Subcutaneous abdominal adipose tissue (tissue), 5 donors: ENCODE data around the gene CDKN1C.

Experiments used
- H3K27ac ChIP-seq: one replicate; pipeline ENCODE4 v1.7.0; 2013; ENCODE audit warnings: low read depth, mild to moderate bottlenecking, inconsistent platforms, low read length, moderate library complexity
- H3K27me3 ChIP-seq, 5 donors: one replicate each; pipeline ENCODE4 v1.7.0; 2013; ENCODE audit warnings: low read length in 5 of 5, inconsistent platforms in 1 of 5; ENCODE audit not compliant: control insufficient read depth in 5 of 5, insufficient read depth in 4 of 5
- H3K36me3 ChIP-seq, 5 donors: one replicate each; pipeline ENCODE4 v1.7.0; 2013; ENCODE audit warnings: low read length in 5 of 5; ENCODE audit not compliant: control insufficient read depth in 5 of 5, insufficient read depth in 5 of 5
- H3K4me1 ChIP-seq, 5 donors: one replicate each; pipeline ENCODE4 v1.7.0; 2013; ENCODE audit warnings: low read length in 5 of 5, mild to moderate bottlenecking in 3 of 5, moderate library complexity in 1 of 5; ENCODE audit not compliant: control insufficient read depth in 5 of 5, insufficient read depth in 5 of 5
- H3K4me3 ChIP-seq, 5 donors: one replicate each; pipeline ENCODE4 v1.7.0; 2013; ENCODE audit warnings: low read length in 5 of 5, low read depth in 1 of 5
- H3K9ac ChIP-seq, 5 donors: one replicate each; pipeline ENCODE4 v1.7.0; 2013; ENCODE audit warnings: low read length in 5 of 5, mild to moderate bottlenecking in 4 of 5, moderate library complexity in 3 of 5
- H3K9me3 ChIP-seq, 5 donors: one replicate each; pipeline ENCODE4 v1.7.0; 2013; ENCODE audit warnings: low read length in 5 of 5; ENCODE audit not compliant: control insufficient read depth in 5 of 5
- donor health status: healthy.
- donor health status: healthy.
- donor health status: healthy.
- donor health status: healthy.
- donor health status: healthy.

CDKN1C gene

GRCh38 chr11:2890466-2891294 lies 5.1 kb upstream of the CDKN1C start:
- Histone ChIP-seq H3K4me3 (no peak overlapping the region), H3K27me3 (no peaks in the 10 kb centered on the region), H3K9ac (no peak overlapping the region), H3K4me1 (peaks cover 1 to 46% (median 36%) of the 10 kb centered on the region in 5 donors), H3K36me3 (no peaks in the 10 kb centered on the region), H3K9me3 (no peaks in the 10 kb centered on the region), H3K27ac (no peak overlapping the region)

- no peaks in the 10 kb centered on the region for H3K36me3 ChIP-seq
- peaks cover 1 to 55% (median 41%) of the 10 kb centered on the region in 5 donors for H3K4me1 ChIP-seq
- H3K27ac ChIP-seq: no peak overlapping the region
- H3K9ac ChIP-seq: no peak overlapping the region
- H3K4me3 ChIP-seq: no peak overlapping the region
- H3K27me3 ChIP-seq: no peaks in the 10 kb centered on the region
- H3K9me3 ChIP-seq: no peaks in the 10 kb centered on the region
Measured at GRCh38 chr11:2889362-2890273, 4.0 kb upstream of the CDKN1C start.

DNA sequence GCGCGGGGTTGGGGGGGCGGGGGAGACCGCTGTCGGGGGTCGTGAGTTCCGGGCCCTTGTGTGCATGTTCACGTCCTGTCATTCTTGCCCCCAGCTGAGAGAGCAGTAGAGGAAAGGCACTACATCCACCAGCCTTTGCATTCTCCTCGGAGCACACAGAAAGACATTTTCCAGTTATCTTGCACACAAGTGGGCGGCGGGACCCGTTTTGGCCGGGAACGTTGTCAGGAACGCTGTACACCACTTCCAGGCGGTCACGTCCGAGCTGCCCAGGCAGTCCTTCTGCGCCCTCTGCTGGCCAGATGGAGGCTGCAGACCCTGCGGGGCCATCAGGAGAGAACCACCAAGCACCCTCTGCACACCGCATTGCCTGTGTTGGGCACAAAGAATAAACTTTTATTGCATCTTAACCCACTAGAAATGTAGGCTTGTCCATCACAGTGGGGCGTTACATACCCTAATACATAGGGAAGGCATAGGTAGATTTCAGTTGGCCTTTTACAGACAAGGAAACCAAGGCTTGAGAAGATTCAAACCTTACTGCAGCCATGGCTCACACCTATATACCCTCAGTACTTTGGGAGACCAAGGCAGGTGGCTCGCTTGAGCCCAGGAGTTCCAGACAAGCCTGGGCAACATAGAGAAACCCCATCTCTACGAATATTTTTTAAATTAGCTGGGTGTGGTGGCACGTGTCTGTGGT lies 2.8 kb upstream of the CDKN1C start:
- Histone ChIP-seq H3K4me1 (peaks cover 1 to 55% (median 41%) of the 10 kb centered on the region in 5 donors), H3K36me3 (no peaks in the 10 kb centered on the region), H3K9me3 (no peaks in the 10 kb centered on the region), H3K9ac (no peak overlapping the region), H3K27ac (no peak overlapping the region), H3K27me3 (no peaks in the 10 kb centered on the region), H3K4me3 (no peak overlapping the region)

DNA sequence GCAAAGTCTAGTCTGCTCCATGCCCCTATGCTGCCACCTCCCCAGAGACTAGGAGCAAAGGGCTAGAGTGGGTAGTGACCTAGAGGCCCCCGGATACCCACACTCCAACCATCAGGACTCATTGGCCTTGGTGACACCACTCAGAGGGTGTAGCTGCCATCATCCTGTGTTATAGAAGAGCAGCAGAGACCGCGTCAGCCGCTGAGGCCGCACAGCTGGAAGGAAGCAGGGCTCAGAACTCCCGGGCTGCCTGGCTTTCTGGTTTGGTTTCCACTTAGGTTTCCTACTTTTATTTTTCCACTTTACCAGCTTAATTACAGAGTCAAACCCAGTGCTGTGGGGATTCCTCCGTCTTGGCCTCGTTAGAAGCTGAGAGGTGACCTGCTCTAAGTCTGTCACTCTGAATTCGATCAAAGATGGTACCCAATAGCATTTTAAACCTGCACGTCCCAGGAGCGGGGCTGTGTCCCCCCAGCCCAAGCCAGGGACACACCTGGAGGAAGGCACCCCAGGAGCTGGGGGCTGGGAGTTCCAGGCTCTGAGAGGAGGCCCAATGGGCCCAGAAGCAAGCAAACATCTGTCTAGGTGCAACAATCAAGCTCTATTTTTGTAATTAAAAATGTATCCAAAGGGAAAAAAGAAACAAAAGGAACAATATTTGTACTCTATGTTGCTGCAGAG lies 2.1 kb upstream of the CDKN1C start:
- Histone ChIP-seq H3K27me3 (no peaks in the 10 kb centered on the region), H3K4me1 (peaks cover 1 to 56% (median 44%) of the 10 kb centered on the region in 5 donors), H3K36me3 (peaks cover 0 to 3% (median 0%) of the 10 kb centered on the region in 5 donors), H3K9me3 (no peaks in the 10 kb centered on the region), H3K9ac (no peak overlapping the region), H3K27ac (no peak overlapping the region), H3K4me3 (no peak overlapping the region)

GRCh38 chr11:2886936-2887335 lies 1.4 kb upstream of the CDKN1C start:
- H3K9ac ChIP-seq: no peak overlapping the region
- H3K36me3 ChIP-seq: peaks cover 0 to 5% (median 0%) of the 10 kb centered on the region in 5 donors
- H3K9me3 ChIP-seq: no peaks in the 10 kb centered on the region
- no peak overlapping the region for H3K27ac ChIP-seq
- H3K27me3 ChIP-seq: no peaks in the 10 kb centered on the region
- no peak overlapping the region for H3K4me3 ChIP-seq
- H3K4me1 ChIP-seq: peaks cover under 1 to 57% (median 44%) of the 10 kb centered on the region in 5 donors

DNA sequence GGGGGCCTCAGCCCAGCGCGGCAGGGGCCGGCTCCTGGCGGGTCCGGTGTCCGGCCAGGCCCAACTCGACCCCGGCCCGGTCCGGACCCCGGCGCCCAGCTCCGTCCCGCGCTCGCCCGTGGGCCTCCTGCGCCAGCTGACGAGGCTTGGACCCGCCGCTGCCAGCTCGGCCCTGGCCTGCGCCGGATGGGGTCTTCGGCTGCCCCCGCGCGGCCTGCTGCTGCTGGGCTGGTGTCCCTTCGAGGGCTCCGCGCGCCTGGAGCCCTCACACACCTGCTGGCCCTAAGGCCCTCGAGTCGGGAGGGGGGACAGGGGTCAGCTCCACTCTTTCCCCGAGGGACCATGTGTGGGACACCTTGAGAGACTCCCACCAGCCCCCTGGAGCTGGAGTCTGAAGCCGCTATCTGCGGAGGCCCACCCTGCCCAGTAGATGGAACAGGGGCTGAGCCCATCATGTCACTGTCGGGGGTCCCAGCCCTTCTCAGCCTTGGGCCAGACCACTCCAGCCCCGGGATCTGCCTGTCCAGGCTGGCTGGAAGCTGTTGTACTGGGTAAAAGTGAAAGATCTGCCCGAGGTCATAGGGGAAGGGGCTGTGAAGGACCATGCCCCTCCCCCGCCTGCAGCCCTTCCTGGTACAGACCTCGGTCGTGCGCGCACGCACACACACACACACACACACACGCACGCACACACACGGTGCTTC lies 768 bp upstream of the CDKN1C start:
- no peak overlapping the region for H3K27ac ChIP-seq
- H3K27me3 ChIP-seq: no peaks in the 10 kb centered on the region
- peak overlapping the region in 1 of 5 donors; percentile 11 for H3K9ac ChIP-seq
- no peaks in the 10 kb centered on the region for H3K9me3 ChIP-seq
- H3K36me3 ChIP-seq: peaks cover 0 to 5% (median 0%) of the 10 kb centered on the region in 5 donors
- peaks cover 0 to 57% (median 44%) of the 10 kb centered on the region in 5 donors for H3K4me1 ChIP-seq
- H3K4me3 ChIP-seq: peak overlapping the region in 4 of 5 donors; percentile 17 to 62 (median 40)

DNA sequence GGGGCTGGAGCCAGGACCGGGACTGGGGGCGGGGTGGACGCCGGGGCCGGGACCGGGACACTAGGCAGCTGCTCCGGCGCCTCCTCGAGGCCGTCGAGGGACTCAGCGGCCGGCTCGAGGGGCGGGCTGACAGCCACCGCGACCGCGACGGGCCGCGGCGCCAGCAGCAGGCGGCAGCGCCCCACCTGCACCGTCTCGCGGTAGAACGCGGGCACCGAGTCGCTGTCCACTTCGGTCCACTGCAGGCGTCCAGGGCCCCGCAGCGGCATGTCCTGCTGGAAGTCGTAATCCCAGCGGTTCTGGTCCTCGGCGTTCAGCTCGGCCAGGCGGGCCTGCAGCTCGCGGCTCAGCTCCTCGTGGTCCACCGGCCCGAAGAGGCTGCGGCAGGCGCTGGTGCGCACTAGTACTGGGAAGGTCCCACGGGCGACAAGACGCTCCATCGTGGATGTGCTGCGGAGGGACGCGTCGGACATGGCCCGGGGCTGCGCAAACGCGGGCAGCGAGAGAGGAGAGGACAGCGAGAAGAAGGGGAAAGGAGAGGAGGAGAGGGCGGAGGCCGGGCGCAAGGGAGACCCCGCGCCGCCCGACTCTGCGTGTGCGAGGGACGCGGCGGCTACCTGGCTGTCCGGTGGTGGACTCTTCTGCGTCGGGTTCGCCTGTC lies 428 bp downstream of the CDKN1C start:
- peak overlapping the region in 4 of 5 donors; percentile 76 to 88 (median 84) for H3K4me3 ChIP-seq
- no peaks in the 10 kb centered on the region for H3K9me3 ChIP-seq
- H3K9ac ChIP-seq: peak overlapping the region in 4 of 5 donors; percentile 33 to 82 (median 70)
- no peaks in the 10 kb centered on the region for H3K27me3 ChIP-seq
- peaks cover 0 to 54% (median 51%) of the 10 kb centered on the region in 5 donors for H3K4me1 ChIP-seq
- H3K36me3 ChIP-seq: peaks cover 0 to 5% (median 0%) of the 10 kb centered on the region in 5 donors
- peak overlapping the region; percentile 65 for H3K27ac ChIP-seq

DNA sequence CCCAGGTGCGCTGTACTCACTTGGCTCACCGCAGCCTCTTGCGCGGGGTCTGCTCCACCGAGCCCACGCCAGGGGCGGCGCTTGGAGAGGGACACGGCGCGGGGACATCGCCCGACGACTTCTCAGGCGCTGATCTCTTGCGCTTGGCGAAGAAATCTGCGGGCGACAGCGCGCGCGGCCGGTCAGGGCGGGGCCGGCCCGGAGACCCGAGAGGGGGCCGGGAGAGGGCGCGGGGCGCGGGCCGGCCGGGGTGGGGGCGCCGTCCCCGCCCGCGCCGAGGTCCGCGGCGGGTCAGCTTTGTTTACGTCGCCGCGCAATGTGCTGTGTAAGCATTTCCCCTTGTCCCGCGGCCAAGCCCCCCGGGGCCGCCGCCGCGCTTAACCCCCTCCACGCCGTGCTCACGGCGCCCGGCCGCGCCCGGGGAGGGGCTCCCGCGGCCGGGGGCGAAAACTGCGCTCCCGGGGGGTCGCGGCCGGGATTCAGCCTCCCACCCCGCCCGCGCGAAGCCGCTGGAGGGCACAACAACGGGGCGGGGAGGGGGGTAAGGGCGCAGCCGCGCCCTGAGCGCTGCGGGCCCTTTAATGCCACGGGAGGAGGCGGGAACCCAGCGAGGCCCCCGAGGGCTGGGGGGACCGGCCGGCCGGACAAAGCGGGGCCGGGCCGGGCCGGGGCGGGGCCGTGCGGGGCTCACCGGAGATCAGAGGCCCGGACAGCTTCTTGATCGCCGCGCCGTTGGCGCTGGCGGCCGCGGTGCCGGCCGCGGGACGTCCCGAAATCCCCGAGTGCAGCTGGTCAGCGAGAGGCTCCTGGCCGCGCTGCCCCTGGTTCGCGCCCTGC lies 1.4 kb downstream of the CDKN1C start:
- H3K9ac ChIP-seq: peak overlapping the region in 3 of 5 donors; percentile 43 to 69 (median 68)

More for the DNA sequence above, 1.4 kb downstream of the CDKN1C start:
- Histone ChIP-seq H3K27ac (peak overlapping the region; percentile 54), H3K4me1 (peaks cover 0 to 54% (median 51%) of the 10 kb centered on the region in 5 donors), H3K27me3 (no peaks in the 10 kb centered on the region), H3K36me3 (peaks cover 0 to 9% (median 2%) of the 10 kb centered on the region in 5 donors), H3K9me3 (peaks cover 0 to 3% (median 1%) of the 10 kb centered on the region in 5 donors), H3K4me3 (peak overlapping the region in 4 of 5 donors; percentile 68 to 83 (median 74))
